PC-3 (cell line): ENCODE results near the gene MRPL41. TPM values are rescaled to one million over a fixed set of nuclear protein-coding genes. Genes with fewer than 3 reads are reported as not detected.
"Not testable (repeated sequence)": the region's sequence is repeated elsewhere in the genome, so short reads cannot be mapped to it uniquely, and the experiment has no call there.

Experiments
- ATAC-seq: fragments of 200-7000 bp; cut with Tn5 transposase; 2 replicates; pipeline ENCODE4 v1.9.1; 2020; ENCODE audit warnings: mild to moderate bottlenecking, moderate library complexity
- BruUV-seq: library from RNA; stranded (reverse); fragments of 400-500 nt; replicated peaks from 2 replicates; lab custom pipeline; 2021; lab: Mats Ljungman, UMichigan
- CTCF ChIA-PET: fragments of 300-600 bp; sonication (Branson Sonifier 250); formaldehyde crosslinking; loops from one replicate; lab custom pipeline; 2022; ENCODE audit warnings: antibody characterized with exemption; lab: Charles Lee
- POLR2A ChIA-PET: fragments of 300-600 bp; sonication (Branson Sonifier 250); formaldehyde crosslinking; loops from one replicate; lab custom pipeline; 2022; ENCODE audit warnings: antibody characterized with exemption; ENCODE audit not compliant: unreplicated experiment; lab: Charles Lee
- DNase-seq: peaks from one replicate; pipeline ENCODE4 v3.0.0-alpha.2; 2015
- H2AFZ ChIP-seq: fragments of 300-600 bp; sonication (generic); 2 replicates; pipeline ENCODE4 v1.6.0; 2016; ENCODE audit warnings: antibody characterized with exemption, low read length
- H3F3A ChIP-seq: fragments of 300-600 bp; sonication (generic); one replicate; pipeline ENCODE4 v1.6.0; 2017; ENCODE audit warnings: antibody characterized with exemption, low read length, control low read depth, mild to moderate bottlenecking; ENCODE audit not compliant: unreplicated experiment
- H3K27ac ChIP-seq: fragments of 300-600 bp; sonication (generic); 2 replicates; pipeline ENCODE4 v1.5.1; 2016; ENCODE audit warnings: mild to moderate bottlenecking, low read length
- H3K27me3 ChIP-seq: fragments of 300-600 bp; sonication (generic); 2 replicates; pipeline ENCODE4 v1.6.1; 2016; ENCODE audit warnings: low read length, mixed read lengths
- H3K36me3 ChIP-seq: fragments of 300-600 bp; sonication (generic); 2 replicates; pipeline ENCODE4 v1.6.1; 2016; ENCODE audit warnings: low read depth, mixed run types, low read length, mixed read lengths
- H3K4me1 ChIP-seq: fragments of 300-600 bp; sonication (generic); 2 replicates; pipeline ENCODE4 v1.5.1; 2016; ENCODE audit warnings: low read length; ENCODE audit not compliant: insufficient read depth
- H3K4me2 ChIP-seq: fragments of 300-600 bp; sonication (generic); 2 replicates; pipeline ENCODE4 v1.6.0; 2016; ENCODE audit warnings: low read length
- H3K4me3 ChIP-seq: fragments of 300-600 bp; sonication (generic); 2 replicates; pipeline ENCODE4 v1.5.1; 2016; ENCODE audit warnings: mild to moderate bottlenecking, low read length, mixed read lengths
- H3K79me2 ChIP-seq: fragments of 300-600 bp; sonication (generic); 2 replicates; pipeline ENCODE4 v1.6.1; 2017; ENCODE audit warnings: low read length, mixed read lengths
- H3K9ac ChIP-seq: fragments of 300-600 bp; sonication (generic); 2 replicates; pipeline ENCODE4 v1.6.0; 2016; ENCODE audit warnings: mild to moderate bottlenecking, low read length
- H3K9me2 ChIP-seq: fragments of 300-600 bp; sonication (generic); replicated peaks from 2 replicates; pipeline ENCODE4 v1.6.1; 2016; ENCODE audit warnings: mixed run types, low read length, mixed read lengths
- H3K9me3 ChIP-seq: fragments of 300-600 bp; sonication (generic); 2 replicates; pipeline ENCODE4 v1.6.1; 2016; ENCODE audit warnings: low read length, mixed read lengths
- H4K20me1 ChIP-seq: fragments of 300-600 bp; sonication (generic); 2 replicates; pipeline ENCODE4 v1.6.1; 2016; ENCODE audit warnings: low read length, mixed read lengths
- CTCF ChIP-seq: fragments of 300-600 bp; sonication (generic); conservative IDR thresholded peaks from 2 replicates; pipeline ENCODE4 v1.5.1; 2017; ENCODE audit warnings: antibody characterized with exemption, low read depth, mild to moderate bottlenecking, low read length
- EZH2 ChIP-seq: fragments of 300-600 bp; sonication (generic); IDR thresholded peaks from one replicate; pipeline ENCODE4 v1.6.1; 2017; ENCODE audit warnings: antibody characterized with exemption, mild to moderate bottlenecking, low read length; ENCODE audit not compliant: unreplicated experiment
- EZH2phosphoT487 ChIP-seq: fragments of 300-600 bp; sonication (generic); IDR thresholded peaks from 2 replicates; pipeline ENCODE4 v1.6.1; 2018; ENCODE audit warnings: mild to moderate bottlenecking, antibody characterized with exemption, low read length, borderline replicate concordance
- intact Hi-C: fragments of 100-400 bp; cut with micrococcal nuclease; formaldehyde crosslinking; loops from 2 replicates; pipeline ENCODE4 v1.9.0; 2023
- total RNA-seq: library from RNA; depleted of rRNA; stranded (reverse); fragments of >200 nt; gene quantifications from 2 replicates; pipeline ENCODE4 v1.2.3, GENCODE V29; 2014

MRPL41 gene
- total RNA-seq, 1 experiment from 2014 or later: 159 TPM

- Histone ChIP-seq H3F3A (no peaks in the 10 kb centered on the region), H3K4me2 (no peak overlapping the region), H3K27ac (no peak overlapping the region), H3K9me3 (no peaks in the 10 kb centered on the region), H3K9me2 (no peaks in the 10 kb centered on the region), H3K4me1 (no peaks in the 10 kb centered on the region), H2AFZ (no peak overlapping the region), H3K27me3 (no peaks in the 10 kb centered on the region), H3K36me3 (no peaks in the 10 kb centered on the region), H3K79me2 (no peaks in the 10 kb centered on the region), H4K20me1 (no peaks in the 10 kb centered on the region), H3K9ac (no peak overlapping the region), H3K4me3 (no peak overlapping the region)
- BruUV-seq: no TSS peak
- ChIA-PET POLR2A (no interaction called here), CTCF (no interaction called here)
- ATAC-seq (no peak), DNase-seq (no peak)
- intact Hi-C loops: no loop called here
- no peak for TF ChIP-seq EZH2
- TF ChIP-seq EZH2phosphoT487: no peak
- no peak for TF ChIP-seq CTCF
Observed at GRCh38 chr9:137514691-137515337, 36.9 kb upstream of the MRPL41 start.

GRCh38 chr9:137515338-137515724, 36.3 kb upstream of the MRPL41 start:
- no peaks in the 10 kb centered on the region for H3F3A ChIP-seq
- no peaks in the 10 kb centered on the region for H3K4me1 ChIP-seq
- no peak overlapping the region for H3K4me3 ChIP-seq
- POLR2A ChIA-PET: no interaction called here
- H4K20me1 ChIP-seq: no peaks in the 10 kb centered on the region
- no peak overlapping the region for H3K27ac ChIP-seq
- no TSS peak for BruUV-seq
- CTCF ChIA-PET: no interaction called here
- H3K9me2 ChIP-seq: no peaks in the 10 kb centered on the region
- no peaks in the 10 kb centered on the region for H3K27me3 ChIP-seq
- no peak overlapping the region for H3K9ac ChIP-seq
- DNase-seq (no peak), ATAC-seq (no peak)
- no peaks in the 10 kb centered on the region for H3K79me2 ChIP-seq
- no peak overlapping the region for H3K4me2 ChIP-seq
- no peaks in the 10 kb centered on the region for H3K36me3 ChIP-seq
- intact Hi-C loops: no loop called here
- H3K9me3 ChIP-seq: no peaks in the 10 kb centered on the region
- no peak for TF ChIP-seq CTCF
- H2AFZ ChIP-seq: no peak overlapping the region

GRCh38 chr9:137516144-137516917, 35.3 kb upstream of the MRPL41 start:
- no TSS peak for BruUV-seq
- Histone ChIP-seq H3K36me3 (no peaks in the 10 kb centered on the region), H3K27me3 (no peaks in the 10 kb centered on the region), H3K4me3 (no peak overlapping the region), H3K9me3 (no peaks in the 10 kb centered on the region), H3K79me2 (no peaks in the 10 kb centered on the region), H4K20me1 (no peaks in the 10 kb centered on the region), H3K9me2 (no peaks in the 10 kb centered on the region), H3K4me2 (no peak overlapping the region), H3K4me1 (no peaks in the 10 kb centered on the region), H2AFZ (no peak overlapping the region), H3K27ac (no peak overlapping the region), H3K9ac (no peak overlapping the region), H3F3A (no peaks in the 10 kb centered on the region)
- ChIA-PET CTCF (no interaction called here), POLR2A (no interaction called here)
- intact Hi-C loops: no loop called here
- ATAC-seq: no peak
- DNase-seq: no peak
- TF ChIP-seq EZH2phosphoT487: no peak
- no peak for TF ChIP-seq CTCF
- no peak for TF ChIP-seq EZH2

GRCh38 chr9:137518661-137519459, 32.8 kb upstream of the MRPL41 start:
- H3K9me2 ChIP-seq, H3K9me3 ChIP-seq, CTCF ChIA-PET, H3K79me2 ChIP-seq, H3K4me1 ChIP-seq, H2AFZ ChIP-seq, H3K4me3 ChIP-seq, H3K9ac ChIP-seq, POLR2A ChIA-PET, H3F3A ChIP-seq, H3K27me3 ChIP-seq, BruUV-seq, H4K20me1 ChIP-seq, H3K4me2 ChIP-seq, DNase-seq, intact Hi-C loops, H3K27ac ChIP-seq, ATAC-seq, H3K36me3 ChIP-seq: not testable (repeated sequence)
